NCI-H1930 (cell line): ENCODE measurements around the gene C11orf86.
"Not testable (repeated sequence)": the region's sequence is repeated elsewhere in the genome, so short reads cannot be mapped to it uniquely, and the experiment has no call there.

Experiments
- DNase-seq, 2 experiments: peaks; one replicate each; lab custom pipeline; 2025; lab: John Stamatoyannopoulos, UW

The C11orf86 gene

GRCh38 chr11:66992041-66992440, 16.9 kb downstream of the C11orf86 start:
- no peak for DNase-seq

- DNase-seq: no peak
These were observed 21.6 kb downstream of the C11orf86 start for GRCh38 chr11:66996609-66997273.

GRCh38 chr11:66999555-66999954, 24.5 kb downstream of the C11orf86 start:
- DNase-seq: no peak

GRCh38 chr11:67001332-67001731, 26.2 kb downstream of the C11orf86 start:
- DNase-seq: no peak

- no peak for DNase-seq
These were observed 27.3 kb downstream of the C11orf86 start for GRCh38 chr11:67002297-67002913.

GRCh38 chr11:67002921-67003411, 27.9 kb downstream of the C11orf86 start:
- no peak for DNase-seq

- not testable (repeated sequence) for DNase-seq
These were observed 30.1 kb downstream of the C11orf86 start for GRCh38 chr11:67005200-67005599.

GRCh38 chr11:67006029-67006884, 31.2 kb downstream of the C11orf86 start:
- peak in 1 of 2 experiments; percentile 41 for DNase-seq

GRCh38 chr11:67007126-67007525, 32.0 kb downstream of the C11orf86 start:
- DNase-seq: no peak

GRCh38 chr11:67010296-67010905, 35.3 kb downstream of the C11orf86 start:
- DNase-seq: no peak

GRCh38 chr11:67013511-67014045, 38.5 kb downstream of the C11orf86 start:
- no peak for DNase-seq

- DNase-seq: no peak
These were observed 39.2 kb downstream of the C11orf86 start for GRCh38 chr11:67014343-67014742.

GRCh38 chr11:67015048-67015447, 39.9 kb downstream of the C11orf86 start:
- no peak for DNase-seq

GRCh38 chr11:67016550-67016949, 41.4 kb downstream of the C11orf86 start:
- DNase-seq: no peak

GRCh38 chr11:67020949-67021348, 45.8 kb downstream of the C11orf86 start:
- no peak for DNase-seq

GRCh38 chr11:67022341-67022933, 47.3 kb downstream of the C11orf86 start:
- DNase-seq: no peak

- DNase-seq: no peak
These were observed 48.2 kb downstream of the C11orf86 start, which contains the start of gene SYT12 for GRCh38 chr11:67022961-67023956. TSS of gene SYT12 (plus strand) at chr11:67023134. CDS start at chr11:67030145, 7,011 bp downstream.

- DNase-seq: no peak
These were observed 48.9 kb downstream of the C11orf86 start for GRCh38 chr11:67023957-67024353.

- no peak for DNase-seq
These were observed 49.3 kb downstream of the C11orf86 start for GRCh38 chr11:67024410-67024809.

GRCh38 chr11:67024966-67025365, 49.9 kb downstream of the C11orf86 start:
- no peak for DNase-seq
